GM12878 (cell line): Measurements from ENCODE around the gene ZNF782. TPM values are rescaled to one million over a fixed set of nuclear protein-coding genes. Genes with fewer than 3 reads are reported as not detected.

Experiments used
- CEBPZ ChIP-seq: fragments of 150-350 bp; IDR thresholded peaks from 2 replicates; pipeline ENCODE4 v1.6.1; 2016; ENCODE audit warnings: low read depth, low read length
- E2F4 ChIP-seq: IDR thresholded peaks from 2 replicates; pipeline ENCODE4 v1.6.1; 2012; ENCODE audit warnings: low read depth, low read length, improper control_type of control experiment
- IKZF2 ChIP-seq, 2 experiments: fragments of 450-650 bp; IDR thresholded peaks; 2 replicates each; pipeline ENCODE4 v1.6.1; 2017; ENCODE audit warnings: mild to moderate bottlenecking in 2 of 2, moderate library complexity in 2 of 2
- KAT2A ChIP-seq: conservative IDR thresholded peaks from 2 replicates; pipeline ENCODE4 v1.6.1; 2011; ENCODE audit warnings: low read depth, low read length; ENCODE audit not compliant: control insufficient read depth
- MEF2A ChIP-seq: IDR thresholded peaks from 2 replicates; pipeline ENCODE4 v1.6.1; 2011; ENCODE audit warnings: low read depth, mild to moderate bottlenecking, low read length, moderate library complexity; ENCODE audit not compliant: insufficient read depth
- MXI1 ChIP-seq: fragments of 150-350 bp; IDR thresholded peaks from 2 replicates; pipeline ENCODE4 v1.6.1; 2011; ENCODE audit warnings: low read depth, mild to moderate bottlenecking, inconsistent platforms, low read length, improper control_type of control experiment
- REST ChIP-seq: IDR thresholded peaks from 2 replicates; pipeline ENCODE4 v1.6.1; 2012; ENCODE audit warnings: mild to moderate bottlenecking, low read depth, low read length
- RUNX3 ChIP-seq: IDR thresholded peaks from 2 replicates; pipeline ENCODE4 v1.6.1; 2012; ENCODE audit warnings: low read length, inconsistent platforms
- ZNF24 ChIP-seq: fragments of 450-650 bp; IDR thresholded peaks from 2 replicates; pipeline ENCODE4 v1.6.1; 2017; ENCODE audit warnings: antibody characterized with exemption, mild to moderate bottlenecking
- polyA plus RNA-seq, 11 experiments: library from polyadenylated mRNA; depleted of rRNA in 4 of 11; unstranded in 6 of 11; stranded (reverse) in 5 of 11; fragments of >200 nt; fragmentation: Nextera tagmentation in 4 of 11; fragmentation: Illumina TruSeq in 1 of 11; extraction: Ambion mirVana in 4 of 11; extraction: Trizol in 1 of 11; gene quantifications; 1 replicate in 1 of 11; 2 replicates in 10 of 11; pipeline versions ENCODE4 v1.2.1 to v1.2.3, GENCODE V29; 2011 to 2016; ENCODE audit warnings: inconsistent platforms in 2 of 11, missing spikeins in 2 of 11, low read depth in 1 of 11
- total RNA-seq, 4 experiments: library from RNA; depleted of rRNA in 3 of 4; stranded (reverse); fragments of >200 nt in 3 of 4; fragmentation: Illumina TruSeq in 1 of 4; extraction: Trizol in 1 of 4; gene quantifications; 2 replicates each; pipeline versions ENCODE4 v1.2.1 to v1.2.3, GENCODE V29; 2013 to 2021

Gene ZNF782
- total and polyA plus RNA-seq, 10 of the 15 experiments (the other 5 are each of a cell fraction or from before 2014, with no cell fraction given) = 0.55 to 7.8 (median 4.5) TPM

GRCh38 chr9:96769989-96770388 lies 84.3 kb downstream of the ZNF782 start (continued):
- TF ChIP-seq MXI1 = no peak
- TF ChIP-seq CEBPZ = no peak
- TF ChIP-seq IKZF2 (IDR thresholded peaks at IDR 0.05) = no peak
- TF ChIP-seq REST = no peak
- TF ChIP-seq E2F4 = no peak
- no peak for TF ChIP-seq RUNX3
- no peak for TF ChIP-seq ZNF24
- TF ChIP-seq MEF2A = no peak
- TF ChIP-seq KAT2A = no peak

Other genes with a start within 250 kb of the ZNF782 start
- gene CDC14B, start 234.7 kb downstream of the ZNF782 start, total RNA-seq (2014; rRNA removed) = 4.1 and 6.4 TPM in 2 replicates
- gene CDC14B, start 234.7 kb downstream of the ZNF782 start, total RNA-seq (2014; rRNA removed; fragmentation: Illumina TruSeq; extraction: Trizol) = 5.1 and 5.9 TPM in 2 replicates
- 6.8 TPM in 2 replicates for gene CDC14B, start 234.7 kb downstream of the ZNF782 start, total RNA-seq (2021)
- 6.0 TPM in 2 replicates for gene CDC14B, start 234.7 kb downstream of the ZNF782 start, polyA plus RNA-seq (2011; rRNA removed)
- 6.9 and 7.9 TPM in 2 replicates for gene CDC14B, start 234.7 kb downstream of the ZNF782 start, polyA plus RNA-seq (2014; fragmentation: Illumina TruSeq; extraction: Trizol)
- gene CDC14B, start 234.7 kb downstream of the ZNF782 start, polyA plus RNA-seq (2014; fragmentation: Nextera tagmentation; extraction: Ambion mirVana) = 1 to 10 TPM; 4.5 to 6.3 TPM
- gene CDC14B, start 234.7 kb downstream of the ZNF782 start, polyA plus RNA-seq (2014; rRNA removed) = 3.7 and 4.7 TPM in 2 replicates
- 10 to 100 TPM in 1 of 2 experiments, 1 to 10 TPM in 1; 7.5 to 11.7 TPM for gene CDC14B, start 234.7 kb downstream of the ZNF782 start, polyA plus RNA-seq (2016; fragmentation: Nextera tagmentation; extraction: Ambion mirVana)
- gene PRXL2C, start 199.2 kb downstream of the ZNF782 start, total RNA-seq (2014; rRNA removed) = 14.1 and 14.6 TPM in 2 replicates
- gene PRXL2C, start 199.2 kb downstream of the ZNF782 start, total RNA-seq (2014; rRNA removed; fragmentation: Illumina TruSeq; extraction: Trizol) = 12.9 and 13.2 TPM in 2 replicates
- 11.2 and 11.9 TPM in 2 replicates for gene PRXL2C, start 199.2 kb downstream of the ZNF782 start, total RNA-seq (2021)
- gene PRXL2C, start 199.2 kb downstream of the ZNF782 start, polyA plus RNA-seq (2011; rRNA removed) = 4.6 and 7.6 TPM in 2 replicates
- gene PRXL2C, start 199.2 kb downstream of the ZNF782 start, polyA plus RNA-seq (2014; fragmentation: Illumina TruSeq; extraction: Trizol) = 7.3 and 7.8 TPM in 2 replicates
- 1 to 10 TPM; 4.0 to 4.7 TPM for gene PRXL2C, start 199.2 kb downstream of the ZNF782 start, polyA plus RNA-seq (2014; fragmentation: Nextera tagmentation; extraction: Ambion mirVana)
- 7.4 and 7.6 TPM in 2 replicates for gene PRXL2C, start 199.2 kb downstream of the ZNF782 start, polyA plus RNA-seq (2014; rRNA removed)
- 10 to 100 TPM in 1 of 2 experiments, 1 to 10 TPM in 1; 6.8 to 16.0 TPM for gene PRXL2C, start 199.2 kb downstream of the ZNF782 start, polyA plus RNA-seq (2016; fragmentation: Nextera tagmentation; extraction: Ambion mirVana)
- 11.8 and 12.2 TPM in 2 replicates for gene ZNF510, start 76.4 kb downstream of the ZNF782 start, total RNA-seq (2014; rRNA removed)
- gene ZNF510, start 76.4 kb downstream of the ZNF782 start, total RNA-seq (2014; rRNA removed; fragmentation: Illumina TruSeq; extraction: Trizol) = 11.8 and 12.7 TPM in 2 replicates
- gene ZNF510, start 76.4 kb downstream of the ZNF782 start, total RNA-seq (2021) = 6.9 and 7.2 TPM in 2 replicates
- 11.3 and 12.3 TPM in 2 replicates for gene ZNF510, start 76.4 kb downstream of the ZNF782 start, polyA plus RNA-seq (2011; rRNA removed)
- gene ZNF510, start 76.4 kb downstream of the ZNF782 start, polyA plus RNA-seq (2014; fragmentation: Illumina TruSeq; extraction: Trizol) = 9.4 and 10.7 TPM in 2 replicates
- gene ZNF510, start 76.4 kb downstream of the ZNF782 start, polyA plus RNA-seq (2014; fragmentation: Nextera tagmentation; extraction: Ambion mirVana) = 1 to 10 TPM; 2.8 to 3.3 TPM
- 7.3 and 7.5 TPM in 2 replicates for gene ZNF510, start 76.4 kb downstream of the ZNF782 start, polyA plus RNA-seq (2014; rRNA removed)
- 1 to 10 TPM; 3.9 to 4.0 TPM for gene ZNF510, start 76.4 kb downstream of the ZNF782 start, polyA plus RNA-seq (2016; fragmentation: Nextera tagmentation; extraction: Ambion mirVana)
- gene NUTM2G, start 74.3 kb upstream of the ZNF782 start, total RNA-seq (2014; rRNA removed) = not detected in 2 replicates
- gene NUTM2G, start 74.3 kb upstream of the ZNF782 start, total RNA-seq (2014; rRNA removed; fragmentation: Illumina TruSeq; extraction: Trizol) = not detected in 2 replicates
- gene NUTM2G, start 74.3 kb upstream of the ZNF782 start, total RNA-seq (2021) = not detected in 2 replicates
- not detected in 2 replicates for gene NUTM2G, start 74.3 kb upstream of the ZNF782 start, polyA plus RNA-seq (2011; rRNA removed)
- gene NUTM2G, start 74.3 kb upstream of the ZNF782 start, polyA plus RNA-seq (2014; fragmentation: Illumina TruSeq; extraction: Trizol) = not detected in 2 replicates
- under 1 TPM in 1 of 2 experiments, not detected in 1; 0.03 TPM for gene NUTM2G, start 74.3 kb upstream of the ZNF782 start, polyA plus RNA-seq (2014; fragmentation: Nextera tagmentation; extraction: Ambion mirVana)
- gene NUTM2G, start 74.3 kb upstream of the ZNF782 start, polyA plus RNA-seq (2014; rRNA removed) = 0.05 TPM in 1 of 2 replicates, not detected in the other
- gene NUTM2G, start 74.3 kb upstream of the ZNF782 start, polyA plus RNA-seq (2016; fragmentation: Nextera tagmentation; extraction: Ambion mirVana) = under 1 TPM; 0.12 to 0.39 TPM
- gene CTSV, start 184.6 kb upstream of the ZNF782 start, total RNA-seq (2014; rRNA removed) = 0.11 and 0.22 TPM in 2 replicates
- gene CTSV, start 184.6 kb upstream of the ZNF782 start, total RNA-seq (2014; rRNA removed; fragmentation: Illumina TruSeq; extraction: Trizol) = 0.05 and 0.13 TPM in 2 replicates
- 0.21 and 0.36 TPM in 2 replicates for gene CTSV, start 184.6 kb upstream of the ZNF782 start, total RNA-seq (2021)
- gene CTSV, start 184.6 kb upstream of the ZNF782 start, polyA plus RNA-seq (2011; rRNA removed) = 0.19 and 0.30 TPM in 2 replicates
- 0.10 TPM in 1 of 2 replicates, not detected in the other for gene CTSV, start 184.6 kb upstream of the ZNF782 start, polyA plus RNA-seq (2014; fragmentation: Illumina TruSeq; extraction: Trizol)
- gene CTSV, start 184.6 kb upstream of the ZNF782 start, polyA plus RNA-seq (2014; fragmentation: Nextera tagmentation; extraction: Ambion mirVana) = under 1 TPM in 1 of 2 experiments, not detected in 1; 0.51 TPM
- gene CTSV, start 184.6 kb upstream of the ZNF782 start, polyA plus RNA-seq (2014; rRNA removed) = 0.16 and 0.19 TPM in 2 replicates
- gene CTSV, start 184.6 kb upstream of the ZNF782 start, polyA plus RNA-seq (2016; fragmentation: Nextera tagmentation; extraction: Ambion mirVana) = under 1 TPM; 0.11 to 0.38 TPM